ENCODE measurements around the gene ZNF775. TPM values are rescaled to one million over a fixed set of nuclear protein-coding genes. Genes with fewer than 3 reads are reported as not detected.

The ZNF775 gene
- total and polyA plus RNA-seq, 2 of the 13 experiments (the other 11 are each of a cell fraction or from before 2014, with no cell fraction given): 3.1 to 3.2 TPM

GRCh38 chr7:150341263-150342120 is 37.6 kb upstream of the ZNF775 start, which contains the start of gene RARRES2 (continued):
- TF ChIP-seq RERE (CRISPR knock-in tag; IDR thresholded peaks at IDR 0.05; ENCODE audit: low read depth) (no peak), ZNF687 (CRISPR knock-in tag; IDR thresholded peaks at IDR 0.05) (peak; percentile 70), ZMYM3 (CRISPR knock-in tag; IDR thresholded peaks at IDR 0.05) (0 out of 2 replicates have a peak, but pooled peaks have one; percentile 12), ZNF407 (CRISPR knock-in tag; IDR thresholded peaks at IDR 0.05; ENCODE audit: not compliant biosample characterization) (no peak), TIGD3 (CRISPR knock-in tag; IDR thresholded peaks at IDR 0.05; ENCODE audit: borderline replicate concordance) (no peak), HDAC6 (IDR thresholded peaks at IDR 0.05; ENCODE audit: low read depth, low read length) (no peak), ZNF678 (CRISPR knock-in tag; IDR thresholded peaks at IDR 0.05) (no peak)
